ENCODE measurements around the gene MICU2. TPM values are rescaled to one million over a fixed set of nuclear protein-coding genes. Genes with fewer than 3 reads are reported as not detected.
"Not testable (repeated sequence)": the region's sequence is repeated elsewhere in the genome, so short reads cannot be mapped to it uniquely, and the experiment has no call there.

The MICU2 gene
- total RNA-seq, 2 donors from 2014 or later: 43.5 to 49.5 TPM

GRCh38 chr13:21556051-21556450 lies 47.9 kb downstream of the MICU2 start:
- intact Hi-C loops (cut with DNase I): no loop called here
- no peak for DNase-seq
- ATAC-seq: no peak

GRCh38 chr13:21553261-21553660 lies 50.7 kb downstream of the MICU2 start:
- not testable (repeated sequence) for ATAC-seq, DNase-seq

GRCh38 chr13:21550918-21551317 lies 53.1 kb downstream of the MICU2 start:
- intact Hi-C loops (cut with DNase I): no loop called here
- DNase-seq: no peak
- ATAC-seq: no peak

More at GRCh38 chr13:21553261-21553660, 50.7 kb downstream of the MICU2 start:
- intact Hi-C loops (cut with DNase I): not testable (repeated sequence)

GRCh38 chr13:21549633-21550032 lies 54.3 kb downstream of the MICU2 start:
- DNase-seq (no peak), ATAC-seq (no peak)
- intact Hi-C loops (cut with DNase I): no loop called here

GRCh38 chr13:21548577-21548976 lies 55.4 kb downstream of the MICU2 start:
- ATAC-seq: no peak
- DNase-seq: no peak
- intact Hi-C loops (cut with DNase I): no loop called here

GRCh38 chr13:21546372-21546771 lies 57.6 kb downstream of the MICU2 start:
- peak in 1 of 2 donors; percentile 37 for ATAC-seq
- no peak for DNase-seq
- intact Hi-C loops (cut with DNase I): no loop called here

- intact Hi-C loops (cut with DNase I): no loop called here
- DNase-seq (no peak), ATAC-seq (no peak)
Measured at GRCh38 chr13:21544515-21544914, 59.5 kb downstream of the MICU2 start.

- intact Hi-C loops (cut with DNase I): no loop called here
- ATAC-seq (no peak), DNase-seq (no peak)
Measured at GRCh38 chr13:21542563-21542962, 61.4 kb downstream of the MICU2 start.

- ATAC-seq (no peak), DNase-seq (no peak)
- intact Hi-C loops (cut with DNase I): no loop called here
Measured at GRCh38 chr13:21541980-21542379, 62.0 kb downstream of the MICU2 start.

- DNase-seq: no peak
- ATAC-seq: no peak
- intact Hi-C loops (cut with DNase I): no loop called here
Measured at GRCh38 chr13:21541271-21541670, 62.7 kb downstream of the MICU2 start.

- no peak for ATAC-seq
- intact Hi-C loops (cut with DNase I): no loop called here
- DNase-seq: no peak
Measured at GRCh38 chr13:21539687-21540086, 64.3 kb downstream of the MICU2 start.

- ATAC-seq (peak; percentile 63 to 69), DNase-seq (no peak)
- intact Hi-C loops (cut with DNase I): no loop called here
Measured at GRCh38 chr13:21538753-21539152, 65.2 kb downstream of the MICU2 start.

GRCh38 chr13:21538280-21538679 lies 65.7 kb downstream of the MICU2 start:
- no peak for DNase-seq
- ATAC-seq: peak; percentile 16 to 55
- intact Hi-C loops (cut with DNase I): no loop called here

GRCh38 chr13:21537105-21537504 lies 66.9 kb downstream of the MICU2 start:
- intact Hi-C loops (cut with DNase I): no loop called here
- ATAC-seq (peak in 1 of 2 donors; percentile 72), DNase-seq (no peak)

- no peak for DNase-seq
- intact Hi-C loops (cut with DNase I): no loop called here
- ATAC-seq: no peak
Measured at GRCh38 chr13:21534760-21535159, 69.2 kb downstream of the MICU2 start.

GRCh38 chr13:21531455-21531854 lies 72.5 kb downstream of the MICU2 start:
- intact Hi-C loops (cut with DNase I): no loop called here
- DNase-seq (no peak), ATAC-seq (no peak)

GRCh38 chr13:21530656-21531055 lies 73.3 kb downstream of the MICU2 start:
- no peak for DNase-seq
- ATAC-seq: no peak
- intact Hi-C loops (cut with DNase I): no loop called here

GRCh38 chr13:21529146-21529893 lies 74.7 kb downstream of the MICU2 start:
- intact Hi-C loops (cut with DNase I): no loop called here
- ATAC-seq (no peak), DNase-seq (no peak)

GRCh38 chr13:21528616-21529015 lies 75.4 kb downstream of the MICU2 start:
- peak in 1 of 2 donors; percentile 67 for ATAC-seq

GRCh38 chr13:21526707-21527540 lies 77.0 kb downstream of the MICU2 start:
- ATAC-seq (no peak), DNase-seq (no peak)
- intact Hi-C loops (cut with DNase I): no loop called here

More at GRCh38 chr13:21528616-21529015, 75.4 kb downstream of the MICU2 start:
- no peak for DNase-seq
- intact Hi-C loops (cut with DNase I): no loop called here
